Measurements from ENCODE around the gene JAKMIP1.

Gene JAKMIP1

GRCh38 chr4:6114601-6115000, 85.7 kb downstream of the JAKMIP1 start:
- no peak for DNase-seq

GRCh38 chr4:6114181-6114580, 86.2 kb downstream of the JAKMIP1 start:
- DNase-seq, result no peak

- no peak for DNase-seq
These were observed 86.7 kb downstream of the JAKMIP1 start for GRCh38 chr4:6113641-6114040.

GRCh38 chr4:6112606-6113290, 87.6 kb downstream of the JAKMIP1 start:
- DNase-seq, result no peak

GRCh38 chr4:6111354-6111960, 88.9 kb downstream of the JAKMIP1 start:
- DNase-seq, result no peak

GRCh38 chr4:6110681-6111353, 89.5 kb downstream of the JAKMIP1 start:
- no peak for DNase-seq

- no peak for DNase-seq
These were observed 90.3 kb downstream of the JAKMIP1 start for GRCh38 chr4:6109842-6110560.

GRCh38 chr4:6107886-6108285, 92.5 kb downstream of the JAKMIP1 start:
- DNase-seq, result no peak

GRCh38 chr4:6107114-6107791, 93.1 kb downstream of the JAKMIP1 start:
- no peak for DNase-seq

- DNase-seq, result no peak
These were observed 94.2 kb downstream of the JAKMIP1 start for GRCh38 chr4:6106156-6106555.

GRCh38 chr4:6105311-6105911, 94.9 kb downstream of the JAKMIP1 start:
- DNase-seq, result no peak

- no peak for DNase-seq
These were observed 95.7 kb downstream of the JAKMIP1 start for GRCh38 chr4:6104541-6105130.

GRCh38 chr4:6097581-6097980, 102.8 kb downstream of the JAKMIP1 start:
- DNase-seq, result no peak

GRCh38 chr4:6095897-6096296, 104.5 kb downstream of the JAKMIP1 start:
- no peak for DNase-seq

- DNase-seq, result no peak
These were observed 105.2 kb downstream of the JAKMIP1 start for GRCh38 chr4:6095023-6095752.

- DNase-seq, result no peak
These were observed 106.7 kb downstream of the JAKMIP1 start for GRCh38 chr4:6093671-6094070.

GRCh38 chr4:6092971-6093370, 107.4 kb downstream of the JAKMIP1 start:
- no peak for DNase-seq

GRCh38 chr4:6092131-6092530, 108.2 kb downstream of the JAKMIP1 start:
- no peak for DNase-seq

GRCh38 chr4:6090931-6091330, 109.4 kb downstream of the JAKMIP1 start:
- DNase-seq, result no peak

- DNase-seq, result no peak
These were observed 111.4 kb downstream of the JAKMIP1 start for GRCh38 chr4:6088950-6089349.

- DNase-seq, result peak; percentile 42 to 75
These were observed 112.5 kb downstream of the JAKMIP1 start for GRCh38 chr4:6087669-6088341.
